Measurements from ENCODE around the gene TFDP2. TPM values are rescaled to one million over a fixed set of nuclear protein-coding genes. Genes with fewer than 3 reads are reported as not detected.
"Not testable (repeated sequence)": the region's sequence is repeated elsewhere in the genome, so short reads cannot be mapped to it uniquely, and the experiment has no call there.

TFDP2 gene
- total RNA-seq, 1 experiment from 2014 or later = 29.4 TPM

DNA sequence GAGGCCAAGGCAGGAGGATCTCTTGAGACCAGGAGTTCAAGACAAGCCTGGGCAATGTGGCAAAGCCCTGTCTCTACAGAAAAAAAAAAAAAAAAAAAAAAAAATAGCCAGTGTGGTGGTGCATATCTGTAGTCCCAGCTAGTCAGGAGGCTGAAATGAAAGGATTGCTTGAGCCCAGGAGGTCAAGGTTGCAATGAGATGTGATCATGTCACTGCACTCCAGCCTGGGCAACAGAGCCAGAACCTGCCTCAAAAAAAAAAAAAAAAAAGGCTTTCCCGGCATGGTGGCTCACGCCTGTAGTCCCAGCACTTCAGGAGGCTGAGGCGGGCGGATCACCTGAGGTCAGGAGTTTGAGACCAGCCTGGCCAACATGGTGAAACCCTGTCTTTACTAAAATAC lies 73.7 kb downstream of the TFDP2 start:
- DNase-seq (ENCODE audit: low spot score) = not testable (repeated sequence)

DNA sequence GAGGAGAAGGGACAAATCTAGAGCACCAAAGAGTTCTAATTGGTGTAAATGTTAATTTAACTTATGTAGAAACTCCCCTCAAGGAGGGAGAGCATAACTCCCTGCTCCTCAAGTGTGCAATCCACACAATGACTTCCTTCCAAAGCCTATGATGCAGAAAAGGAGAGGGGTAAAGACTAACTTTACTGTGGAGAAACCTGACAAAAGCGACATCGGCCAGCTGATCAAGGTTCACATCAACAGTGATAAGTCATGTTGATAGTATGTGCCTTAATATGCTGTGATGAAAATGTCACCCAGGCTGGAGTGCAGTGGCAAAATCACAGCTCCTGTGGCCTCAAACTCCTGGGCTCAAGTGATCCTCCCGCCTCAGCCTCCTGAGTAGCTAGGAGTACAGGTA lies 76.5 kb downstream of the TFDP2 start:
- DNase-seq (ENCODE audit: low spot score) = no peak

DNA sequence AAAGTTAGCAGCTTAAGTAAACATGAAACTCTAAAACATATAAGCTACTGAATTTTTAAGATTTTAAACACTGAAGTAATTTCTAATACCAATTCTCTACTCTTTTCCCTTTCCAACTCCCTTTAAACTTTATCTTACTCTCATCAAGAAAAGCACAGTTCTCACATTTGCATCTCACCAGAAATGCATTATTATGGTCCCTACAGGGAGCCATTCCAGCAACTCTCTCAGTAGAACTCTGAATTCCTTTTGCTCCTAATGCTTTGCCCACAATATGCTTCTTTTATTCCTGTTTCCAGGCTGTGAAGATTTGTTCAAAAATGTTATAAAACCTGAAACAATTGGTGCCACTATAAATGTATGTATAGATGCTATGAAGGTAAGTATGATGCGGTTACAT lies 83.4 kb downstream of the TFDP2 start:
- no peak for DNase-seq (ENCODE audit: low spot score)

- no peak for DNase-seq (ENCODE audit: low spot score)
Measured at GRCh38 chr3:142065344-142065743, 84.0 kb downstream of the TFDP2 start.

GRCh38 chr3:142064454-142064853 lies 84.9 kb downstream of the TFDP2 start:
- DNase-seq (ENCODE audit: low spot score) = no peak

- no peak for DNase-seq (ENCODE audit: low spot score)
Measured at GRCh38 chr3:142057331-142057725, 92.0 kb downstream of the TFDP2 start.

GRCh38 chr3:142056656-142057330 lies 92.6 kb downstream of the TFDP2 start:
- no peak for DNase-seq (ENCODE audit: low spot score)

- no peak for DNase-seq (ENCODE audit: low spot score)
Measured at GRCh38 chr3:142053835-142054234, 95.5 kb downstream of the TFDP2 start.

DNA sequence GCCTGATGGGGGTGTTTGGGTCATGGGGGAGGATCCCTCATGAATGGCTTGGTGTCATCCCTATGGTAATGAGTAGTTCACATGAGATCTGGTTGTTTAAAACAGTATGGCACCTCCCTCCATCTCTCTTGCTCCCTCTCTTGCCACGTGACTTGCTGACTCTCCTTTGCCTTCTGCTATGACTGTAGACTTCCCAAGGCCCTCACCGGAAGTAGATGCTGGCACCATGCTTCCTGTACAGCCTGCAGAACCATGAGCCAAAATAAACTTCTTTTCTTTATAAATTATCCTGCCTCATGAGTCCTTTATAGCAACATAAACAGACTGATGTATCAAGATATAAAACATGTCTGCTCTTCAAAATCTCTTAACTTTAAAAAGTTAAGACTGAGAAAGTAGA lies 96.1 kb downstream of the TFDP2 start:
- no peak for DNase-seq (ENCODE audit: low spot score)

DNA sequence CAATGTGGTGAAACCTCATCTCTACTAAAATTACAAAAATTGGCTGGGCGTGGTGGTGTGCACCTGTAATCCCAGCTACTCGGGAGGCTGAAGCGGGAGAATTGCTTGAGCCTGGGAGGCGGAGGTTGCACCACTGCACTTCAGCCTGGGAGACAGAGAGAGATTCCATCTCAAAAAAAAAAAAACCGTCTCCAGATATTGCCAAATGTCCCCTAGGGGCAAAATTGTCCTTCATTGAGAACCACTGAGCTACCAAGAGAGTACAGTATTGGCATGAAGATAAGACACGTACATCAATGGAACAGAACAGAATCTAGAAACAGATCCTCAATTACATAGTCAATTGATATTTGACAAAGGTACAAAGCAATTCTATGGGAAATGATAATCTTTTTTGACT lies 98.0 kb downstream of the TFDP2 start:
- DNase-seq (ENCODE audit: low spot score) = no peak

GRCh38 chr3:142047021-142047369 lies 102.3 kb downstream of the TFDP2 start:
- DNase-seq (ENCODE audit: low spot score) = no peak

- no peak for DNase-seq (ENCODE audit: low spot score)
Measured at GRCh38 chr3:142046320-142047020, 102.9 kb downstream of the TFDP2 start.

DNA sequence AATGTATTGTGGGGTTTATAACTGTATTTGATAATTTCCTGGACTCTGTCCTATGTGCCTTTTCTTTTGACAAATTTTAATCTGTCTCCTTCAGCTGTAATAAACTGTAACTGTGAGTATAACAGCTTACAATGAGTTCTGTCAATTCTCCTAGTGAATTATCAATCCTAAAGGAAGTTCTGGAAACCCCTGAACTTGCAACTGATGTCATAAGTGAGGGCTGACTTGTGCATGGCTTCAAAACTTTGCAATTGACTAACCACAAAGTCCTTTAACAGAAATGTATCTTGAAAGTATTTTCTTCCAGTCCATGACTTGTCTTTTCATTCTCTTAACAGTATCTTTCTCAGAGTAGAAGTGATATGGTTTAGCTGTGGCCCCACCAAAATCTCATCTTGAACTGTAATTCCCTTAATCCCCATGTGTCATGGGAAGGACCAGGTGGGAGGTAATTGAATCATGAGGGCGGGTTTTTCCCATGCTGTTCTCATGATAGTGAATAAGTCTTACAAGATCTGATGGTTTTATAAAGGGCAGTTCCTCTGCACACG lies 108.3 kb downstream of the TFDP2 start:
- no peak for DNase-seq (ENCODE audit: low spot score)

GRCh38 chr3:142035308-142035922 lies 113.9 kb downstream of the TFDP2 start:
- DNase-seq (ENCODE audit: low spot score) = no peak

DNA sequence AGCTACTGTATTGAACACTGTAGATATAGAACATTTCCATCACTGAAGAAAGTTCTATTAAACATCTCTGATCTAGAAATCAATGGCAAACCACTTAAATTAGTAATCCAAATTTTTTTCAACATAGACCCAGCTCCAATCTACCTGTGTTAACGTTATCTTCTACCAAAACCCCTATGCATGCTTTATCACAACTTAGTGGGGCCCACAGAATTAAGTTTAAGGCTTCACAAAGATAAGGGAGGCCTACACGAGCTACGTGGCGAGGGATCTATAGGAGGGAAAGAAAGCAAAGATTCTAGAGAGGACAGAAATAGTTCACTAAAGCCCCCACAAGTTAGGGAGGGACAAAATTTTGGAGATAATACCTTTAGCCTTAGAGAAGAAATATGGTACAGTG lies 116.1 kb downstream of the TFDP2 start:
- no peak for DNase-seq (ENCODE audit: low spot score)

DNA sequence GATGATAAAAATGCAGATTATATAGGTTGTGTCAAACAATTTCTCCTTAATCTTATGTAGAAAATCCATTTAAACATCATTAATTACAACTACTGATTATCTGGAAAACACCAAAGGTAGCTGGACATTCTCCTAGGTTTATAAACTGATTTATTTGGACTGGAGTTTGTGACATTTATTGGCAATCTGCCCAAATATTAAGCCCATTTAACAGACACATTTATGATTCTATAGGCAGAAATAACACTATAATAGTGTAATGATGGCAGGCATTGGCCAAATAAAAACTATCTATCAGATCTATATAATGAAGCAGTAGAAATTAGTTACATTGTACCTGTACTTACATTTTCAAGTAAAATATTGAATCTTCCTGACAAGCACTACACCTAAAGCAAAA lies 117.8 kb downstream of the TFDP2 start:
- no peak for DNase-seq (ENCODE audit: low spot score)

GRCh38 chr3:142029791-142030190 lies 119.6 kb downstream of the TFDP2 start:
- DNase-seq (ENCODE audit: low spot score) = no peak

DNA sequence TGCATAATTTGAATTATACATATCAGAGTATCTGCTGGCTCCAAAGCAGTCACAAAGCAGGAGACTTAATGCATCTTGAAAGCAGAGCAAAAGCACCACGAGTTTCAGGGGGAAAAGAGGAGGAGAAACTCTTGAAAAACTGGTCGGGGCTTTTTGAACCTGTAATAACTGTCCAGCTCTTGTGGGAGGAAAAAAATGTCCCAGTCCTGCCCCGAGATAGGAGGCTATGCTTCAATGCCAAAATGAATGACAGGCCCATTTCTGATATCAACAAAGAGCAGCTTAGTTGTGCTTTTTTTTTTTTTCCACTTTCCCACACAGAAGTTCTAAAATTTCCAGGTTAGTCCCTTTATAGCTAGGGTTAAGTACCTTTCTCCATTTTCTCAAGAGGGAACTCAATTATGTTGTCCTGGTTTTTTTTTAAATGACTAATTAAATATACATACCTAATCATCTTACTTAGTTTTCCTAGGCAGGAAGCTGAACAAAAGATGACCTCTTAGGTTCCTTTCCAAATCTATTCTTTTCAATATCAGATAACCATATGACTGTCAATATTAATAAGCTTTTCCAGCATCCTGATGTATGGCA lies 120.2 kb downstream of the TFDP2 start:
- DNase-seq (ENCODE audit: low spot score) = no peak

DNA sequence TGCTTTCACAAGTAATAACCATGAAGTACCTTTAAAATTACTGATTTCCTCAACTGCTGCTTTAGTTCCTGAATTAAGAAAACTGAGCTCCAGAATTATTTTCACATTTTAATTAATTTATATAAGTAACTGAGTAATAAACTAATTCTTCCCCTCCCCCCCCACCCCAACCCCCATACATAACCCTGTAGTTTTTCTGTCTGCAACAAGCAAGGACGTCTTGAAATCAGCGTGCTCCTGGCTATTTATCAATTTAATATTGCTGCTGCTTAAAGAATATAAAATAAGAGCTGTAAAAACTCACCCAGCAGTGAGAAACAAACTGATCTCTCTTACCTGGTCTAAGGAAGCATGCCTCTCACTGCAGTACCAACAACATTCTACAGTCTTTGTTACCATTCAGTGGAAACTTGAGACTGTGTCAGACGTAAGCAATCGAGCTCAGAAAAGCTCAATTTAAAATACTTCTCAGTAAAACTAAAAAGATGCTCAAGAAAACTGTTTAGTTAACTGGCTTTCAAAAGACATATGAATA lies 121.0 kb downstream of the TFDP2 start:
- peak; percentile 36 for DNase-seq (ENCODE audit: low spot score)

DNA sequence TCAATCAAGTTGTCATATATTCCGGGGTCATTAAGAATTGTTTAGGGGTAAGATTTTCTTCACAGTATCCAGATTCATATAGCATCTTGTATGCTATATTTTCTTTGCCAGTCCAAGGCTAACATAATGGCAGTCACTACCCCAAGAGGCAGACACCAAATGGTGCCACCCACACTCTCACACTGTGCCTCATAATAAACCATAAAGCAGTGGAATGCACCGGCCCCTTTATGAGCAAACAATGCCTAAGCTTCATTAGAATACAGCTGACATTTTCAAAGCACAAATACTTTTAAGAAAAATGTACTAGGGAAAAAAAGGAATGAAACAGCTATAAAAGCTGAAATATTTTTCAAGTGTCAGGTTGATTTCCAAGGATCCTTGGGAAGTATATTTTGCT lies 121.6 kb downstream of the TFDP2 start:
- peak; percentile 72 for DNase-seq (ENCODE audit: low spot score)

- no peak for DNase-seq (ENCODE audit: low spot score)
Measured at GRCh38 chr3:142027300-142027699, 122.0 kb downstream of the TFDP2 start.

DNA sequence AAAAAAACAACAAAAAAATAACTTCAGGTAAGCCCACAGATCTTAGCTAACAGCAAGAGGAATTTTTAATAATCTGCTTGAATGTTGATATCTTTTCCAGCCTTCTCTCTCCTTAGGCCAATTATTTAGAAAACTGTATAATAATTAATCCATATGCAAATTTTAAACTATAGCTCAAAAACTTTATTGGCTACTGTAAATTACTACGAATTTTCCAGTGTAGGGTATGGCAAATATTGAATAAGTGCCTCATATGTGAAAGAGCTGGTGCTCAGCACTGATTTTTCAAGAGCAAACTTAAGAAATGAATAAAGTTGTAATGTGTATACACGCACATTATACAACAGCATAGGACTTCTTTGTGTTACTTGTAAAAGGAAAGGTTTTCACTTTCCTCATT lies 123.0 kb downstream of the TFDP2 start:
- no peak for DNase-seq (ENCODE audit: low spot score)

Measured in HT-29 (cell line).